HepG2 (cell line): ENCODE measurements around the gene ATG5. TPM values are rescaled to one million over a fixed set of nuclear protein-coding genes. Genes with fewer than 3 reads are reported as not detected.

Experiments
- ATAC-seq: fragments of 200-7000 bp; cut with Tn5 transposase; 3 replicates; pipeline ENCODE4 v1.9.1; 2020; ENCODE audit warnings: mild to moderate bottlenecking, moderate library complexity
- BruUV-seq: library from RNA; stranded (reverse); fragments of 400-500 nt; replicated peaks from 2 replicates; lab custom pipeline; 2021; lab: Mats Ljungman, UMichigan
- CTCF ChIA-PET: fragments of 300-600 bp; formaldehyde crosslinking; extraction: SDS; loops from one replicate; lab custom pipeline; 2021; ENCODE audit warnings: low total read pairs, inconsistent platforms, low intra/inter-chr PET ratio; lab: Yijun Ruan, JAX
- POLR2A ChIA-PET: fragments of 350-600 bp; sonication (Branson Sonifier 250); formaldehyde crosslinking; loops from one replicate; lab custom pipeline; 2020; ENCODE audit warnings: antibody characterized with exemption, inconsistent platforms; lab: Yijun Ruan, JAX
- DNase-seq: peaks from one replicate; pipeline ENCODE4 v3.0.0-alpha.2; 2015; ENCODE audit warnings: low spot score
- FAIRE-seq: peaks from 3 replicates; lab custom pipeline; 2011; peaks lifted over from hg19 to GRCh38; lab: Jason Lieb, UNC
- H2AFZ ChIP-seq: one replicate; pipeline ENCODE4 v1.6.1; 2011; ENCODE audit warnings: low read length, inconsistent platforms
- H3K27ac ChIP-seq: fragments of 300-600 bp; 3 replicates; pipeline ENCODE4 v1.8.0; 2011; ENCODE audit warnings: mixed run types, mild to moderate bottlenecking, mixed read lengths, low read length, inconsistent platforms; ENCODE audit not compliant: insufficient read depth; ENCODE audit errors: extremely low read length
- H3K27me3 ChIP-seq, 2 experiments: fragments of 200-600 bp in 1 of 2; 2 replicates in 1 of 2; 3 replicates in 1 of 2; pipeline versions ENCODE4 v1.6.0 to v1.8.0; 2011; ENCODE audit warnings: low read length in 2 of 2, mild to moderate bottlenecking in 2 of 2, moderate library complexity in 2 of 2, inconsistent platforms in 1 of 2; ENCODE audit not compliant: insufficient read depth in 2 of 2, control insufficient read depth in 1 of 2
- H3K36me3 ChIP-seq, 2 experiments: fragments of 200-600 bp in 1 of 2; replicated peaks in 1 of 2; 2 replicates in 1 of 2; 3 replicates in 1 of 2; pipeline versions ENCODE4 v1.5.1 to v1.8.0; 2011; ENCODE audit warnings: low read length in 2 of 2, inconsistent platforms in 1 of 2; ENCODE audit not compliant: insufficient read depth in 2 of 2, control insufficient read depth in 1 of 2
- H3K4me1 ChIP-seq: 2 replicates; pipeline ENCODE4 v1.5.1; 2012; ENCODE audit warnings: low read length, inconsistent platforms; ENCODE audit not compliant: insufficient read depth
- H3K4me2 ChIP-seq: 2 replicates; pipeline ENCODE4 v1.6.0; 2011; ENCODE audit warnings: low read depth, low read length, inconsistent platforms
- H3K4me3 ChIP-seq, 3 experiments: fragments of 200-600 bp in 1 of 3; sonication (generic), shearing (Covaris generic) in 1 of 3; replicated peaks in 1 of 3; 2 replicates each; pipeline ENCODE4 v1.5.1; 2011 to 2016; ENCODE audit warnings: low read length in 3 of 3, inconsistent platforms in 2 of 3, low read depth in 2 of 3, mild to moderate bottlenecking in 2 of 3, control low read depth in 1 of 3, mixed read lengths in 1 of 3; ENCODE audit not compliant: insufficient read depth in 1 of 3
- H3K79me2 ChIP-seq: one replicate; pipeline ENCODE4 v1.6.1; 2011; ENCODE audit warnings: low read length, inconsistent platforms; ENCODE audit not compliant: insufficient read depth
- H3K9ac ChIP-seq: 2 replicates; pipeline ENCODE4 v1.6.0; 2011; ENCODE audit warnings: mild to moderate bottlenecking, low read depth, low read length, inconsistent platforms; ENCODE audit not compliant: insufficient read depth
- H3K9me3 ChIP-seq: 2 replicates; pipeline ENCODE4 v1.5.1; 2012; ENCODE audit warnings: mild to moderate bottlenecking, low read length
- H4K20me1 ChIP-seq: 2 replicates; pipeline ENCODE4 v1.6.0; 2011; ENCODE audit warnings: inconsistent platforms, mild to moderate bottlenecking, low read length, moderate library complexity; ENCODE audit not compliant: insufficient read depth
- ATAD3A ChIP-seq: sonication (generic); formaldehyde crosslinking; IDR thresholded peaks from 2 replicates; pipeline ENCODE4 v1.4.0; 2020; ENCODE audit warnings: missing genetic modification reagents
- FOXK2 ChIP-seq: fragments of 450-650 bp; IDR thresholded peaks from 2 replicates; pipeline ENCODE4 v1.6.1; 2016
- GLMP ChIP-seq: sonication (generic); formaldehyde crosslinking; IDR thresholded peaks from 2 replicates; pipeline ENCODE4 v1.9.0; 2021; ENCODE audit warnings: missing genetic modification reagents, mild to moderate bottlenecking, borderline replicate concordance
- HOXD1 ChIP-seq: sonication (generic); formaldehyde crosslinking; IDR thresholded peaks from 2 replicates; pipeline ENCODE4 v1.5.0; 2020; ENCODE audit warnings: missing genetic modification reagents
- NCOA5 ChIP-seq: sonication (generic); formaldehyde crosslinking; IDR thresholded peaks from 2 replicates; pipeline ENCODE4 v1.4.0; 2020; ENCODE audit warnings: missing genetic modification reagents
- NPAS2 ChIP-seq: sonication (generic); formaldehyde crosslinking; IDR thresholded peaks from 2 replicates; pipeline ENCODE4 v1.8.0; 2022; ENCODE audit warnings: mild to moderate bottlenecking, missing genetic modification reagents, borderline replicate concordance
- PCBP1 ChIP-seq: fragments of 200-400 bp; formaldehyde crosslinking; IDR thresholded peaks from 2 replicates; pipeline ENCODE4 v1.6.1; 2017; ENCODE audit warnings: mild to moderate bottlenecking, low read depth, low read length, borderline replicate concordance
- RARG ChIP-seq: sonication (generic); formaldehyde crosslinking; IDR thresholded peaks from 2 replicates; pipeline ENCODE4 v1.4.0; 2020; ENCODE audit warnings: low read depth, mild to moderate bottlenecking, missing genetic modification reagents
- SAFB2 ChIP-seq: sonication (generic); formaldehyde crosslinking; IDR thresholded peaks from 2 replicates; pipeline ENCODE4 v1.5.1; 2020; ENCODE audit warnings: missing genetic modification reagents, low read depth, mild to moderate bottlenecking, borderline replicate concordance
- SRSF1 ChIP-seq: fragments of 200-400 bp; formaldehyde crosslinking; optimal IDR thresholded peaks from 2 replicates; pipeline ENCODE3; 2017; ENCODE audit warnings: mild to moderate bottlenecking, low read depth, low read length, moderate library complexity
- TFAP4 ChIP-seq: sonication (generic); IDR thresholded peaks from 2 replicates; pipeline ENCODE4 v1.6.1; 2016; ENCODE audit warnings: low read depth, borderline replicate concordance
- ZBTB21 ChIP-seq: sonication (generic); formaldehyde crosslinking; IDR thresholded peaks from 2 replicates; pipeline ENCODE4 v1.4.0; 2020; ENCODE audit warnings: missing genetic modification reagents
- ZNF234 ChIP-seq: sonication (generic); formaldehyde crosslinking; conservative IDR thresholded peaks from 2 replicates; pipeline ENCODE4 v1.5.1; 2020; ENCODE audit warnings: mild to moderate bottlenecking, missing genetic modification reagents
- ZNF563 ChIP-seq: sonication (generic); formaldehyde crosslinking; IDR thresholded peaks from 2 replicates; pipeline ENCODE4 v1.8.0; 2022; ENCODE audit warnings: mild to moderate bottlenecking, moderate library complexity, missing genetic modification reagents
- ZNF768 ChIP-seq: sonication (generic); formaldehyde crosslinking; IDR thresholded peaks from 2 replicates; pipeline ENCODE4 v1.4.0; 2020; ENCODE audit warnings: missing genetic modification reagents
- WGBS: methylation state at CpG from one replicate; pipeline ENCODE4 v1.1.6; 2017; ENCODE audit warnings: low lambda C conversion rate; 5-methylcytosine and 5-hydroxymethylcytosine counted together
- in situ Hi-C: cut with HindIII; loops from 2 replicates; pipeline ENCODE4 v1.10.0; 2017; ENCODE audit warnings: low pct_unique_long_range_greater_than_20kb; ENCODE audit not compliant: extremely low pct_ligation_motif_present
- intact Hi-C: fragments of 100-400 bp; cut with micrococcal nuclease; formaldehyde crosslinking; loops from one replicate; pipeline ENCODE4 v1.10.0; 2022; ENCODE audit not compliant: unreplicated experiment
- polyA plus RNA-seq, 8 experiments: library from polyadenylated mRNA; depleted of rRNA in 3 of 8; stranded (reverse) in 7 of 8; unstranded in 1 of 8; fragments of >200 nt; fragmentation: Illumina TruSeq in 4 of 8; extraction: Trizol in 4 of 8; gene quantifications; 2 replicates each; pipeline versions ENCODE4 v1.2.1 to v1.2.3, GENCODE V29; 2011 to 2016; ENCODE audit warnings: low read depth in 4 of 8, missing spikeins in 1 of 8, mixed read lengths in 1 of 8; ENCODE audit not compliant: insufficient read depth in 1 of 8
- total RNA-seq, 5 experiments: library from RNA; depleted of rRNA; stranded (reverse); fragments of >200 nt; fragmentation: Illumina TruSeq; extraction: Trizol; gene quantifications; 2 replicates each; pipeline ENCODE4 v1.2.3, GENCODE V29; 2016; ENCODE audit warnings: low read depth in 1 of 5

The ATG5 gene
- total and polyA plus RNA-seq, 2 of the 13 experiments (the other 11 are each of a cell fraction or from before 2014, with no cell fraction given), result 21.3 to 48.0 TPM

- Histone ChIP-seq H3K27ac (no peak overlapping the region), H3K9ac (no peak overlapping the region)
Observed at GRCh38 chr6:106359959-106360409, 34.4 kb upstream of the ATG5 start.

More at GRCh38 chr6:106359959-106360409, 34.4 kb upstream of the ATG5 start:
- Histone ChIP-seq H2AFZ (no peak overlapping the region), H3K27me3 (peaks cover 2 to 16% of the 10 kb centered on the region in 2 experiments; a peak in 4 of 5 replicates), H3K4me1 (peaks cover 7% of the 10 kb centered on the region), H3K79me2 (no peaks in the 10 kb centered on the region), H4K20me1 (no peaks in the 10 kb centered on the region), H3K36me3 (no peaks in the 10 kb centered on the region), H3K4me3 (peak overlapping the region in 2 of 3 experiments; percentile 54 to 77; a peak in 4 of 6 replicates), H3K9me3 (no peaks in the 10 kb centered on the region), H3K4me2 (peak overlapping the region; percentile 80)
- TF ChIP-seq SAFB2 (CRISPR knock-in tag) (no peak), FOXK2 (no peak), RARG (CRISPR knock-in tag) (no peak), ZNF234 (CRISPR knock-in tag) (0 out of 2 replicates have a peak, but pooled peaks have one; percentile 62), ATAD3A (no peak), GLMP (CRISPR knock-in tag) (no peak), NPAS2 (CRISPR knock-in tag) (no peak), SRSF1 (peak; percentile 23), NCOA5 (no peak), PCBP1 (no peak), ZNF768 (CRISPR knock-in tag) (peak; percentile 69; the same call in 1 of the 2 replicates), TFAP4 (no peak), HOXD1 (CRISPR knock-in tag) (no peak), ZBTB21 (CRISPR knock-in tag) (no peak), ZNF563 (CRISPR knock-in tag) (0 out of 2 replicates have a peak, but pooled peaks have one; percentile 24)
- ChIA-PET POLR2A (no interaction called here), CTCF (interaction anchor here (1.0 kb wide), 2 partner anchors 86 to 207 kb away, joined by 3 to 4 read pairs; no protein-coding TSS in a partner anchor)
- ATAC-seq (no peak), DNase-seq (no peak), FAIRE-seq (no peak)
- in situ Hi-C loops, result no loop called here
- WGBS, result 43% methylated on average over 7 of the region's 12 CpGs
- BruUV-seq, result no TSS peak
- intact Hi-C loops, result loop anchor here (1.0 kb wide), 1 partner anchor 85 kb away; no protein-coding TSS in a partner anchor
